ENCODE measurements around the gene SCUBE2. TPM values are rescaled to one million over a fixed set of nuclear protein-coding genes. Genes with fewer than 3 reads are reported as not detected.

The SCUBE2 gene
- polyA plus RNA-seq, 1 of the 3 experiments (the other 2 are of a cell fraction): 0.76 TPM

DNA sequence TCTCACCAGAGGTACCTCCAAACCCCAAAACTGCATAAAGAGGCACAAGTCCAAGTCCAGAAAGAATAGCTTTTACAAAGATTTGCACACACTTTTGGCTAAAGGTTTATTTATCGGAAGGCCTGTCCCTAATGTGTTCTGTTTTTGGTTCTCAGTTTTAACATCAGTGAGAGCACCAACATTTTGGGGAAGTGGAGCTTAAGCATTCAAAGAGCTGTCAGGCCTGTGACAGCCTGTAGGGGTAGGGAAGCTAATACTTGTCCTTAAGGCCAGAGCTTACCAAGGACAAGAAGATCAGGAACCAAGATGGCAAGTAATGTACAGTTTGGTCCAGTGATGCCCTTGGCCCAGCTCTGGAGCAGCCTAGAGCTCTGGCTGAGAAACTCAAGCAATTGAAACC lies 38.9 kb upstream of the SCUBE2 start:
- Histone ChIP-seq H3K4me2 (no peak overlapping the region), H3K27ac (ENCODE audit: low read depth in 2 of 2, low read length in 1 of 2) (no peak overlapping the region), H4K20me1 (ENCODE audit: insufficient read depth) (no peaks in the 10 kb centered on the region), H3K4me1 (ENCODE audit: control insufficient read depth in 1 of 2, insufficient read depth in 2 of 2, low read depth in 1 of 2, low read length in 1 of 2) (no peaks in the 10 kb centered on the region), H3K79me2 (ENCODE audit: insufficient read depth) (no peaks in the 10 kb centered on the region), H3K36me3 (replicated peaks in 1 of 2; ENCODE audit: control insufficient read depth in 1 of 2, insufficient read depth in 2 of 2, low read length in 1 of 2) (peaks cover 0 to 27% of the 10 kb centered on the region in 2 experiments), H3K4me3 (ENCODE audit: low read depth in 2 of 2, low read length in 1 of 2) (no peak overlapping the region), H3K9ac (no peak overlapping the region), H3K9me2 (no peaks in the 10 kb centered on the region), H3F3A (replicated peaks; ENCODE audit: insufficient read depth) (no peaks in the 10 kb centered on the region), H3K27me3 (ENCODE audit: insufficient read depth) (no peaks in the 10 kb centered on the region), H3K9me3 (no peaks in the 10 kb centered on the region), H2AFZ (ENCODE audit: low read depth) (no peak overlapping the region)
- ChIA-PET CTCF (interaction anchor here (0.8 to 4.1 kb wide), 7 partner anchors 9 to 215 kb away, joined by 3 to 17 read pairs (median 4); no protein-coding TSS in a partner anchor), POLR2A (no interaction called here)
- WGBS (ENCODE audit: low lambda C conversion rate): 100% methylated on average over 1 of the region's 1 CpG
- no peak for DNase-seq
- TF ChIP-seq, protein P1, sequence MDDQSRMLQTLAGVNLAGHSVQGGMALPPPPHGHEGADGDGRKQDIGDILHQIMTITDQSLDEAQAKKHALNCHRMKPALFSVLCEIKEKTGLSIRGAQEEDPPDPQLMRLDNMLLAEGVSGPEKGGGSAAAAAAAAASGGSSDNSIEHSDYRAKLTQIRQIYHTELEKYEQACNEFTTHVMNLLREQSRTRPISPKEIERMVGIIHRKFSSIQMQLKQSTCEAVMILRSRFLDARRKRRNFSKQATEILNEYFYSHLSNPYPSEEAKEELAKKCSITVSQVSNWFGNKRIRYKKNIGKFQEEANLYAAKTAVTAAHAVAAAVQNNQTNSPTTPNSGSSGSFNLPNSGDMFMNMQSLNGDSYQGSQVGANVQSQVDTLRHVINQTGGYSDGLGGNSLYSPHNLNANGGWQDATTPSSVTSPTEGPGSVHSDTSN (IDR thresholded peaks at IDR 0.05): no peak
- no peak for TF ChIP-seq POLR2AphosphoS5 (IDR thresholded peaks at IDR 0.05; ENCODE audit: low read depth, low read length)
- no peak for TF ChIP-seq GABPA (IDR thresholded peaks at IDR 0.05; ENCODE audit: low read depth)
- TF ChIP-seq RXRA (IDR thresholded peaks at IDR 0.05; ENCODE audit: borderline replicate concordance, low read depth): no peak
- no peak for TF ChIP-seq FOXJ3 (CRISPR knock-in tag; IDR thresholded peaks at IDR 0.05)
- no peak for TF ChIP-seq GATA2 (CRISPR knock-in tag; IDR thresholded peaks at IDR 0.05)
- TF ChIP-seq SMC3 (IDR thresholded peaks at IDR 0.05; ENCODE audit: low read depth, low read length): no peak
- TF ChIP-seq RCOR1 (IDR thresholded peaks at IDR 0.05; ENCODE audit: low read length): no peak
- TF ChIP-seq SIN3A (IDR thresholded peaks at IDR 0.05; ENCODE audit: borderline replicate concordance, low read depth, low read length): no peak
- TF ChIP-seq RAD21 (IDR thresholded peaks at IDR 0.05; ENCODE audit: low read length): no peak
- no peak for TF ChIP-seq RFX5 (IDR thresholded peaks at IDR 0.05; ENCODE audit: low read length)
- TF ChIP-seq CHD2 (IDR thresholded peaks at IDR 0.05; ENCODE audit: low read length, partially characterized antibody): no peak
- TF ChIP-seq MEF2A (IDR thresholded peaks at IDR 0.05; ENCODE audit: borderline replicate concordance, low read depth): no peak

DNA sequence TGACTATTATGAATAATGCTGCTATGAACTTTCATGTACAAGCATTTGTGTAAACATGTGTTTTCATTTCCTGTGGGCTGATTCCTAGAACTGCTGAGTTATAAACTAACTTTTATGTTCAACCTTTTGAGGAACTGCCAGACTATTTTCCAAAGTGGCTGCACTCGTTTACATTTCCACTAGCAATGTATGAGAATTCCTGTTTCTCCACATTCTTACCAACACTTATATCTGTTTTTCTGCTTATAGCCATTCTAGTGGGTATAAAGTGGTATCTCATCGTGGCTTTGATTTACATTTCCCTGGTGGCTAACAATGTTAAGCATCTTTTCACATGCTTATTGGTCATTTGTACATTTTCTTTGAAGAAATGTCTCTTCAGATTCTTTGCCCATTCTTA lies 35.2 kb upstream of the SCUBE2 start:
- WGBS (ENCODE audit: low lambda C conversion rate): 91% methylated on average over 2 of the region's 2 CpGs
- DNase-seq: no peak
- ChIA-PET POLR2A (no interaction called here), CTCF (interaction anchor here (2.1 to 2.7 kb wide), 2 partner anchors 11 kb away, joined by 6 to 21 read pairs; no protein-coding TSS in a partner anchor)
- no peaks in the 10 kb centered on the region for H3F3A ChIP-seq (replicated peaks; ENCODE audit: insufficient read depth)
- no peak for TF ChIP-seq FOXJ3 (CRISPR knock-in tag; IDR thresholded peaks at IDR 0.05)
- TF ChIP-seq EP300 (IDR thresholded peaks at IDR 0.05; ENCODE audit: borderline replicate concordance in 1 of 2, low read depth in 1 of 2, low read length in 1 of 2): no peak
- H3K4me1 ChIP-seq (ENCODE audit: control insufficient read depth in 1 of 2, insufficient read depth in 2 of 2, low read depth in 1 of 2, low read length in 1 of 2): no peaks in the 10 kb centered on the region
- no peak overlapping the region for H3K9ac ChIP-seq
- H3K79me2 ChIP-seq (ENCODE audit: insufficient read depth): no peaks in the 10 kb centered on the region
- no peak overlapping the region for H2AFZ ChIP-seq (ENCODE audit: low read depth)
- H3K4me2 ChIP-seq: no peak overlapping the region
- H3K4me3 ChIP-seq (ENCODE audit: low read depth in 2 of 2, low read length in 1 of 2): no peak overlapping the region
- no peaks in the 10 kb centered on the region for H3K27me3 ChIP-seq (ENCODE audit: insufficient read depth)
- no peak overlapping the region for H3K27ac ChIP-seq (ENCODE audit: low read depth in 2 of 2, low read length in 1 of 2)
- no peaks in the 10 kb centered on the region for H3K9me2 ChIP-seq
- H4K20me1 ChIP-seq (ENCODE audit: insufficient read depth): no peaks in the 10 kb centered on the region
- H3K9me3 ChIP-seq: no peaks in the 10 kb centered on the region
- H3K36me3 ChIP-seq (replicated peaks in 1 of 2; ENCODE audit: control insufficient read depth in 1 of 2, insufficient read depth in 2 of 2, low read length in 1 of 2): peaks cover 0 to 9% of the 10 kb centered on the region in 2 experiments

All from SK-N-SH (cell line).